Brain pericyte (primary cell): ENCODE results near the gene MAFB.

ENCODE experiments used
- DNase-seq: peaks from one replicate; pipeline ENCODE4 v3.0.0-alpha.2; 2012; ENCODE audit warnings: low read depth, low spot score

The MAFB gene

DNA sequence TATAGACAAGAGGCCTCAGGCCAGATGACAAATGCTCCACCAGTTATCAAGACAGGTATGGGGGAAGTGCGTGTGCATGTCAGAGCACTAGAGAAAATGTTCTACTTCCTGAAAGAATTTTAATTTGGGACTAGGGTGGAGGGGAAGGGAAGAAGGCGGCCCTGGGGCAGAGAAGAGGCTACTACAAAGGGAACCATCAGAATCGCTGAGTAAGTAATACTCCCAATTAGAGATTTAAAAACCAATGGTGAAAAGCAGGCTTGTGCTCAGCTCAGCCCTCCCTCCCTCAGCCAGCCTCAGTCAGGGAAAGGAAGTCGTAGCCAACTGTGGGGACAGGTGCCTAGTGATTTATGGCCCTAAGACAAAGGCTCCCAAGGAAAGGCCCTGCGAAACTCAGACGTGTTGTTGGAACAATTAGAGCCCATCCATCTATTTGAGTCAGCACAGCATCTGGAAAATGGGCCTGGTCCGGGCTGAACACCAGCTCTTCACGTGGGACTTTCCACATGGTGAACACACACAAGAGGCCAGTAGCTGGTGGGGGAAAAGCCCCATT lies 15.0 kb upstream of the MAFB start:
- DNase-seq: no peak

DNA sequence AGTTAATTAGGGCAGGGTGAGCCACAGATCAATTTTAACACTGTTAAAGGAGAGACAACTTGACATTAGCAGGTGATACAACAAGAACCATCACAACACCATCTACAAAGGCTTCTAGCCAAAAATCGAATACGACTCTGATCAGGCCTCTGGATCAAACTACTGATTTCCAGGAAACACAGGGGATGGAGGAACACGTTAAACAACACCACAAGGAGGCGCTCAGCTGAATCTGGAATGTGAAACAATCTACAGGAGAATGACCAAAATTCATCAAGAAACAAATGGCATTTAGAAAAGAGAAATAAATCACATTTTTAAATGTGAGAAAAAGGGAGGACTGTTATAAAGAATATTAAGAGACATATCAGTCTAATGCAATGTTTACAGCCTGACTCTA lies 13.5 kb upstream of the MAFB start:
- no peak for DNase-seq

DNA sequence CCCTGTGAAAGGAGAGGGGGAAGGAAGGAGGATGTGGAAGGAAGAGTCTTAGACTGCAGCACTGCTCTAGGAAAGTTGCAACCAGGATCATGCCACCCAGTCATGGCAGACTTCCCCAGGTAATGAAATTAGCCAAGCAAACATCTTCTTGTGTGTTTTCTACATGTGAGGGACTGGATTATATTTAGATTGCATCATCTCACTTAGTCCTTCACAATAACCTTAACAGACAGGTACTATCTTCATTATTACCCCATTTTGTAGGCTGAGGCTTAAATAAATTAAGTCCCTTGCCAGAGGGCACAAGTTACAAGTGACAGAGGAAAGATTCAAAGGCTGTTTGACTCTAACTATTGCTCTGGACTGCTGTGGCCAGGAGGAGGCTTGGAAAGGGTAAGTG lies 9.7 kb upstream of the MAFB start:
- no peak for DNase-seq

DNA sequence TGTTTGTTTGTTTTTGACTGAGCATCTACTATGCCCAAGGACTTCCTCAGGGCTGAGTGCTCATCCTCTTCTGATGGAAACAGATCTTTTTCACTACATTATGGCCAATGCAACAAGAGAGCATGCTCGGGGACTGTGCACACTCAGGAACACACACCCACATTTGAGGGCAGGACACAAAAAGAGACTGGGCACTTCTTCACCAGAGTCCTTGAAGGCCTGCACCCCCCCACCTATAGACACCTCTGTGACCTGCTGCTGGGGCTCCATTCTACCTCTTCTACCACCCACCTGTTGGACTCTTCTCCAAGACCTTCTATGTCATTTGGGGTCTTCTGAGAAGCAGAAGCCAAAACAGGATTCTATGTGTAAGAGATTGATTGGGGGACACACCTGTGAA lies 9.2 kb upstream of the MAFB start:
- no peak for DNase-seq

DNA sequence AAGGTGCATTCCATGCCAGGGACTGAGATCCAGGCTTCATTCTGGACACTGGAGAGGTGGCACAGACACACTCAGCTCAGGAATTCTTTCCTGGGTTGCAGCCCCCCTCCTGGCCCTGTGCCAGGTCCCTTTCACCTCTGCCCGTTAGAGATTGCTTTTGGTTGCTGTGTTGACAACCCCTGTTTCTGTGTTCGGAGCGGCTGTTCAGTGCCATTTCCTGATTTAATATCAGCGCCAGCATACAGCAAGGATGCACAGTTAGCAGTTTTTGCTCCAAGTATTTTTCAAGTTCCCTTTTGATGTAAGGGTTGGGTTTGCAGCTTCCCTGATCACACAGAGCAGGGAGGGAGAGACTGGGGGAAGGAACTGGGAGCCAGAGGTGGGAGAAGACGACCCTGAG lies 8.5 kb upstream of the MAFB start:
- DNase-seq: no peak

DNA sequence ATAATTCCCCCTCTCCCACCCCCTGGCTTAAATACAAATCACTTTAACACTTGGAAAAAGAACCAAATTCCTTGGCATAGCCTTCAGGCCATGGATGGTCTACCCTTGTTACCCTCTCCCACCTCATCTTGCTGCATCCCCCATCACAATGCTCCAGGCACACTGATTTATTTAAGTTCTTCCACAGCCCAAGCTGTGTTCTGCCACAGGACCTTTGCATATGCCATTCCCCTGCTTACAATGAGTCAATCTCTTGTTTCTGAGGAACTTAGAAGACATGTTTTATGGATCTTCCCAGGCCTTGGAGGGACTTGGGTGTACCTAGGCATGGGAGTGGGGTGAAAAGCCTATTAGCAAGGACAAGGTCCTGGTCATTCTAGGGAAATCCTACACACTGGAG lies 6.2 kb upstream of the MAFB start:
- DNase-seq: no peak

DNA sequence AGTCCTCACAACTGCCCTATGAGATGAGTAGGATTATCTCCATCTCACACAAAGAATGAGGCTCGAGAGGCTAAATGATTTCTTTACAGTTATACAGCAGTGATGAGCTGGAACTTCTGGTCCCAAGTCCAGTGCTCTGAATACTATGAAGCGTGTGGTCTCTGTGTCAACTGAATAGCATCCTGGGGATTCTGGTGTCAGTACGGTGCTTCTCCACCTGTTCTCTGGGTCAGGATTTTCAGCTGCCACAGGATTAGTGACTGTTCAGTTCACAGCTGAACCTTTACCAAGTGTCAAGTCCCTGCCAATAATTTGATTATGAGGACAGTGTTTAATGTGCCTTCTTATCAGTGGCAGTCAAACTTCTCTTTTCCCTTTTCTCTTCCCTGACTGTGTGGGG lies 5.2 kb upstream of the MAFB start:
- no peak for DNase-seq

DNA sequence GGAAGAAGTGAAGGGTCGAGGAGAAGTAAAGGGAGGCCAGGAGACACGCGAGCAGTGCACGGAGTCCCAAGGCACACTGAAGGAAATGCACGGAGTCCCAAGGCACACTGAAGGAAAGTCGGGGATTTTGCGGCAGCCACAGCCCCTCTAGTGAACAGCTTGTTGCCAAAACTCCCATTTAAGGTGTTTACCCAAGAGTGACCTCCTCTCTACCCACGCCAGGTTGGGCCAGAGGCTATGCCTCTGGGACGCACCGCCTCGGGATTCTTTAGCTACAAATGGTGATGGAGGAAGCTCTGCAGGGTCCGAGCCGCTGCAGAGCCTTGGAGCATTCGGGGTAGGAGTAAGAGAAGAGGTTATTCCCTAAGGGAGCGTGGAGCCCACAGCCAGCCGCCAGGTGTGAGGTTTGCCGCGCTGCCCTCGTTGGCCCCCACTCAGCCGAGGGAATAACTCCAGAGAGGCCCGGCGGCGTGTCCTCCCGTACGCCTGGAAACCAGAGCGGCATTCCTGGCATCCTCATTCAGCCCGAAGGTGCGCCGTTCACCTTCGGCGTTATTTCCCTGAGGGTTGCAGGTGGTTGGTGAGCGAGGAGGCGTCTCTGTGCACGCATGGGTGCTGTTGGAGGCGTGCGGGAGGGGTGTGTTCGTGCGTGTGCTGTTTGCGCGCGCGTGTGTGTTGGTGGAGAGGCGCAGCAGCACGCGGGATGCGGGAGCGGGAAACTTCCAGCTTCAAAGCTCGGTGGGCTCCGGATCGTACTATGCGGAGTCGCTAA lies 3.4 kb upstream of the MAFB start:
- DNase-seq: no peak

DNA sequence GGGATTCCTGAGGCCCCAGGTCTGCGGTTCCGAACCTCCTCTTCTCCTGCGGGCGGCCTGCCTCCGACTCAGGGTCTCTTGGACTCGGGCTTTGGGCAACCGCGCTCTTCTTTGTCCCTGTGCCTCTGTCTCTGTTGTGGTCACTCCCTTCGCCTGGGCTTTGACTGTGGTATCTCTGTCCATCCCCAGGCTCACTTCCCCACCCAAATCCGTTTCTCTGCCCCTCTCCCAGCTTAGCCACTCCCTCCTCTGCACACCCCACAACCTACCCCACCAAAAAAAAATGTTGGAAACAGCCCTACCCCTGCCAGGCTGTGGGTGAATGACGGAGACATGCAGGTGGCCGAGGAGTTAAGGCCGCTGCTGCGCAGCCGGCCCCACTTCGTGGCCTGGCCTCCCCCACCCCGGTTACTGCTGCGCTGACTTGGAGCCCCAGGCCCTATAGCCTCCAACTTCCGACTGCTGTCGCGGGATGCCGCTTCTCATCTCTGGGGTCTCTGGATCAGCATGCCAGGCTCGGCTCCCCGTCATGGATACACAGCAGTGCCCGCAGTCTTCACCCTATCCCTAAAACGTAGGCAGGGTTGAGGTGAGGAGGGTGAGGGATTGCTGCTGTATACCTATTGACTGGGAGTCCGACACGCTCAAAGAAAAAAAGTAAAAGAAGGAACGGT lies 2.7 kb upstream of the MAFB start:
- DNase-seq: no peak

DNA sequence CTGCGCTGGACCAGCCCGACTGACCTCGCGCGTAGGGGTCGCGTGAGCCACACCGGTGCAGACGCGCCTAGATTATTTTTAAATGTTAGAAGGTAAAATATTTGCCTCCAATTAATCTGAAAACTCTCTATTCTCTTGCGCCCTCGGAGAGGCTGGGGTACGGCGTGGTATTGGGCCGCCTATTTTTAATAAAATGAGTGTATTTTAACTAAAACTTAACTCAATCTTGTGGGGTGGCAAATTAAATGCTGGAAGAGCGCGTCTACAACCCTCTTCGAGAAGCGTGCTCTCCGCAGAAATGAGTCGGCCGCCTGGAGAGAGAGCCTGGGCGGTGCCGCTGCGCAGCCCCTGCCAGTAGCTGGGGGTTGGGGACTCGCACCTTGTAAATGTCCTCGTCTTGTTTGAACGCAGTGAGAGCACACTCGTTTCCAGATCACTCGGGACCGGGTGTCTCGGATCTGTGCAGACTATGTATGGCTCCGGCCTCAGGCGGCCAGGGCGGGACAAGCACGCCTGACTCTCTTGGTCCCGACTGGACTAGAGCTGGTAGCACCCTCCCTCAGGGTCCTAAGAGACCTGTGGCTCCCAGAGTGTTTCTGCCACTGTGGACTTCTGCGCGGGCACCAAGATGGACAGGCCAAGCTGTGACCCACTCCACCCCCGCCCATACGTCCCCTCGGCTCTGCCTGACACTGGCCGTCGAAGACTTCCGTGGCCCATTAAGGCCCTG lies 2.0 kb upstream of the MAFB start:
- DNase-seq: no peak

DNA sequence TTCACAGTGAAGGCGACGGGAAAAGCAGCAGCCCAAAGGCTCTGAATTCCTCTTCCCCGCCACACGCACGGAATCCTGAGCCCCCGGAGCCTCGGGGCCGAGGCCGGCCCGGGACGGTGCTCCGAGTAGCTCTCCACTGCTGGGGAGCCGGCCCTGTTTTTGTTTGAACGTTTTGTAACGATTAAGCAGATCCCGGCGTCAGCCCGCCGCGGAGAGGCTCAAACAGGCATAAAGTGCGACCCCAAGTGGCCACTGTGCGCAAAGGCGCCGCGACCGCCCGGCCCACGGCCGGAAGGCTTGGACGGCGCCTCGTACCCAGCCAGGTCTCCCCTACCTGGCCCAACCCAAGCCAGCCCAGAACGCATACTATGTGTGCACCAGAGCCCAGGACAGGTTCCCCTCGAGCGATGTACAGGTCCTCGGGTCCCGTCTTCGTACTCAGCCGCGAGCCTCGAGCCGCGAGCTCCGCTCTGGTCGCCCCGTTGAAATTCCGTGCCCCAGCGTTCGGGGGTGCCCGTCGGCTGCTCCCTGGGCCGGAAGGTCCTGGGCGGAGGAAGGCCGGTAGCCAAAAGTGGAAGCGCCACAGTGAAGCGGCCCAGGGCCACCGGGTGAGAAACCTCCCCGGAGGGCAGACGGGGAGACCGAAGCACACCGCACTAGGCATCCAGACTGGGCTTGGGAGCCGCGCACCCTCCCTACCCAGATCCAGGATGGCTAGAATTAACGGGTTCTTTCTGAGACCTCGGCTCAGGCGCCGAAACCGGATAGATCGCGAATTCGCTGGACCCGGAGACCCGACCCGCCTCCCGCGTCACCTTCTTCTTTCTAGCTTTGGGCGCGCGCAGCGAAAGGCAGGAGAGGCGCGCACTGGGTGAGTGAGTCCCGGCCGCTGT lies 1.2 kb upstream of the MAFB start:
- peak; percentile 74 for DNase-seq

DNA sequence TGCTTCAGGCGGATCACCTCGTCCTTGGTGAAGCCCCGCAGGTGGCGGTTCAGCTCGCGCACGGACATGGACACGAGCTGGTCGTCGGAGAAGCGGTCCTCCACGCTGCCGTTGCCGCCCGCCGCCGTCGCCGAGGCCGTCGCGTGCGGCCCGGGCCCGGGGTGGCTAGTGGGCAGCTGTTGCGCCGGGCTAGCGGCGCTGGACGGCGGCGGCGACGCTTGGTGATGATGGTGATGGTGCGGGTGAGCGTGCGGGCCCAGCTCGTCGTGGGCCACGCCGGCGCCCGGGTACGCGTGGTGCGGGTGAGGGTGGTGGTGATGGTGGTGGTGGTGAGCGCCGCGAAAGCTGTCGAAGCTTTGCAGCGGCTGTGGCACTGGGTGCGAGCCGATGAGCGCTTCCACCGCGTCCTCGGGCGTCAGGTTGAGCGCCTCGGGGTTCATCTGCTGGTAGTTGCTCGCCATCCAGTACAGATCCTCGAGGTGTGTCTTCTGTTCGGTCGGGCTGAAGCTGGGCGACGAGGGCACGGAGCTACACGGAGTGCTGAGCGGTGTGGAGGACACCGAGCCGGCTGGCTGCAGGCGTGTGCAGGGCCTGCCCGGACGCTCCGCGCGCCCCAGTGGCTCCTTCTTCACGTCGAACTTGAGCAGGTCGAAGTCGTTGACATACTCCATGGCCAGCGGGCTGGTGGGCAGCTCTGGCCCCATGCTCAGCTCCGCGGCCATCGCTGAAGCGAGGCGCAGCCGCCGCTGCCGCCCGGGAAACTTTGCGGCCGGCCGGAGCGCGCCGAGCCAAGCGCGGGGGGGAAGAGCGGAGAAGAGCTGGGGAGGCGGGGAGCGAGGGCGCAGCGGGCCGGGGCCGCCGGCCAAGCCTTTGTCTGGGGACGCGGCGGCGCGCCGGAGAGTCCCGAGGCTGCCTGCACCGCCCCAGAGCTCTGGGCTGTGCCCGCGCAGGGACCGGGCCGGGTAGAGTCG lies 622 bp downstream of the MAFB start:
- no peak for DNase-seq

DNA sequence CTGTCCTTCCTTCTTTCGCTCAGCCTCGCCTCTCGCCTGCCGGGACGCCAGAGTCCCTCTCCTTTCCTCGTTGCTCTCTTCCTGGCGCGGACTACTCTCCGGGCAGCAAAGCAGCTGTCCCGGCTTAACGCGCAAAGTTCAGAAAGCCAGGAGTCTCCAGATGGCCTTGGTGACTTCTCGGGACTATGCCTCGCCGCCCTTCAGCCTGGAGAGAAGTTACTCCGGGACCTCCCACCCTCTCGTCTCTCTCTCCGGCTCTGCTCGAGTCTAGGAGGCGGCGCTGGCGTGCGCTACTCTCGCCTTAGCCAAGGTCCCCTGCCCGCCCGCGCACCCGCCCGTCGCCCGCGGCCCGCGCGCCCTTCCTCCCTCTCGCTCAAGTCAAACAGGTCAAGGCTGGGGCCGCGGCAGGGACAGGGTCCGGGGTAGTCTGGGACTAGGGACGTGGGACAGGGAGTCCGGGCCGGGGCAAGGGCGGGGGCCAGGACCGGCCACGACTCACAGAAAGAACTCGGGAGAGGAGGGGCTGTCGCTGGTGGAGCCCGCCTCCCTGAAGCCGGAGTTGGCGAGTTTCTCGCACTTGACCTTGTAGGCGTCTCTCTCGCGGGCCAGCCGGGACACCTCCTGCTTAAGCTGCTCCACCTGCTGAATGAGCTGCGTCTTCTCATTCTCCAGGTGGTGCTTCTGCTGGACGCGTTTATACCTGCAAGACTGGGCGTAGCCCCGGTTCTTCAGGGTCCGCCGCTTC lies 1.5 kb downstream of the MAFB start:
- no peak for DNase-seq

DNA sequence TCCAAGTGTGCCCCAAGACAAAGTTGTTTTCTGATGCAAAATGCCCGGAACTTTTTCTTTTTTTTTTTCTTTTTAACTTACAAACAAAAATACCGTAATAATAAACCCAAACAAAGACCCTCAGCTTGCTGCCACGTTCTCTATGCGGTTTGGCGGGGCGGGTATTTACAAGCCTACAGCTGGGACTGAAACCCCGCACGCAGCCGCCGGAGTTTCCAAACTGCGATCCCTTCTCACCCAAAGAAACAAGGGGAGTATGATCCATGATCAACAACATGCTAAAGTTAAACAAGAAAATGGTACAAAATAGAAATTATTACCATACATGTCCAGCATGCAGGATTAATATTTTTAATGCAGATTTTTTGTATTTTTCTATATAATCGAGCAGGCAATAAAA lies 2.1 kb downstream of the MAFB start:
- DNase-seq: no peak

DNA sequence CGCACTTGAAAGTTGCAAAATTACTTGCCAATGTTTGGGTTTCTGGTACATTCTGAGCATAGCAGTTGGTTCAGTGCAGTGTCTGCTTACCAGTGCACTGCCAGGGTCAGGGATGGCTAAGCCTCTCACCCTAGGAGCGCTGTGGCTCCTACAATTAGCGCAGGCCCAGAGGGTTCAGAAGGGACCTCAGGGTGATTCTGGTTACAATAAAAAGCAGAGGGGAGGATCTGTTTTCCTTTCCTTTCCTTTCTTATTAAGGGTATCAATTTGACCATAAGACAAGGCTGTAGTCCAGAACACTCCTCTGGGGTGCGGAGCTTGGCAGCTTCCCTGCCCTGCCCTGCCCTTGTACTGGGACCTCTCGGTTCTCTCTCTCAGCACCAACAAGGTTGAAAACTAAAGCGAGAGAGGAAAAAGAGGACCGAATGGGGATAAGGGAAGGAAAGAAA lies 2.6 kb downstream of the MAFB start:
- no peak for DNase-seq

DNA sequence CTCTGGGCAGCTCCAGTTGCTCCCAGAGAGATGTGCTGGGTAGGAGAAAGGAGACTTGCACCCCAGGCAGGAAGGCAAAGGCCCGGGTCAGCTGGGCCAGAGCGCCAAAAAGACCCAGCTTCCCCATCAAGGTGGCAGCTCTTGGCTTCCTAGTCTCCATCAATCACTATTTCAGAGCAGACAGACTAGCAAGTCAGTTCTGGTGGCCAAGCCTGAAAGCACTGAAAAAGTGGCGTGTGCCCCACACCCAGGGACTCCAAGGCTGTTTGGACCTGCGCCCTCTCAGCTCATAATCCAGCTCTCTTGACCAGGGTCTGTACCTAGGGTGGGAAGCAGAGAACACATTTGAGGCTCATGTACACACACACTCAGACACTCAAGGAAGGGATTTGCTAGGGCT lies 3.7 kb downstream of the MAFB start:
- DNase-seq: no peak

DNA sequence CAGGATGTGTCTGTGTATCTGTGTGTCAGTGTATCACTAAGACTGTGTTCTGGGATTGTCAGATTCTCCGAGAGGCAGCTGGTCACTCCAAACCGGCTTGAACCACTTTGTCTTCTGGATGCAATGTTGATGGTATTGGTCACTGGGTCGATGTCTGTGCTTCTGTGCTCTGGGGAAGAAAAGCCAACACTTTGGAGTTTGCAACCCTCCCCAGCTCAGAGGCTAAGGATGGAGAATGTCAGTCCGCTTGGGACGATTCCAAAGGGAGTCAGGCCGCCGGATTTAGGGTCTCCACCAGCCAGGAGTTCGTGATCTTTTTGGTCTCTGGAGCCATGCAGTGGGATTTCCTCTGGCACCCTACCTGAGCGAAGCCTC lies 5.2 kb downstream of the MAFB start:
- DNase-seq: no peak

DNA sequence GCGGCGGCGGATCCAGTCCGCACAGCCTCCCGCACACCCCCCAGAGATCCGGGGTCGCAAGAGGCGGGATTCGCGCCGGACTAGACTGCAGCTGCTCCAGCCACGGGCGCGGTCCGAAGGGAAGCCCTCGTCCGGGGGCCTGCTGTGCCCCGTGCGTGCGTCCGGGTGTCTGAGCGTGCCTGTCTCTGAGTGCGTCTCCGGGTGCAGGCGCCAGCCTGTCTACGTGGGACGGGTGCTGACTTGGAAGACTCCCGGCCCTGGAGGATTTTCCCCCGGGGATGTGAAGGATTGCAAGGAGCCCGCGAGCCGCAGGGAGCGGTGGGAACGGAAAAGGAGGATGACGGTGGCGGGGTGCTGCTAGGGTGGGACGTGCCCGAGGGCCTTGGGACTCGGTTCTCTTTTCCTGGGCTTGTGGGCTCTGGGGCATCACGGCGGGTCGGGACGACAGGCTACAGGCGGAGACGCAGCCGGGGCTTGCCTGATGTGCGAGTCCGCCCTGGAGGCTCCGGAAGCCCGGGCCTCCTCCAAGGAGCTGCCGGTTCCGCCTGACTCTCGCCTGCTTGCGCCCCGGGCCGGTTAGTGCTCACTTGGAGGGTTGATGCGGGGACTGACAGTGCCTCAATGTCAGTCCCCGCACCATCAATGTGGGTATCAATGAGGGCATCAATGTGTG lies 5.7 kb downstream of the MAFB start:
- no peak for DNase-seq
